Right renal pelvis (tissue), 4 donors: ENCODE data around the gene TRIM46. TPM values are rescaled to one million over a fixed set of nuclear protein-coding genes. Genes with fewer than 3 reads are reported as not detected.
"Not testable (repeated sequence)": the region's sequence is repeated elsewhere in the genome, so short reads cannot be mapped to it uniquely, and the experiment has no call there.

ENCODE experiments used
- DNase-seq, 4 donors: peaks; one replicate each; pipeline ENCODE4 v3.0.0-alpha.2; 2013; ENCODE audit warnings: low read depth in 4 of 4, low spot score in 3 of 4, missing footprints in 1 of 4
- polyA plus RNA-seq, 4 donors: library from polyadenylated mRNA; unstranded; fragments of 120-200 nt; gene quantifications; one replicate each; pipeline ENCODE4 v1.2.1, GENCODE V29; 2013; ENCODE audit not compliant: insufficient read length in 4 of 4

Gene TRIM46
- polyA plus RNA-seq, 4 donors, result 2.7 to 4.1 (median 3.2) TPM

DNA sequence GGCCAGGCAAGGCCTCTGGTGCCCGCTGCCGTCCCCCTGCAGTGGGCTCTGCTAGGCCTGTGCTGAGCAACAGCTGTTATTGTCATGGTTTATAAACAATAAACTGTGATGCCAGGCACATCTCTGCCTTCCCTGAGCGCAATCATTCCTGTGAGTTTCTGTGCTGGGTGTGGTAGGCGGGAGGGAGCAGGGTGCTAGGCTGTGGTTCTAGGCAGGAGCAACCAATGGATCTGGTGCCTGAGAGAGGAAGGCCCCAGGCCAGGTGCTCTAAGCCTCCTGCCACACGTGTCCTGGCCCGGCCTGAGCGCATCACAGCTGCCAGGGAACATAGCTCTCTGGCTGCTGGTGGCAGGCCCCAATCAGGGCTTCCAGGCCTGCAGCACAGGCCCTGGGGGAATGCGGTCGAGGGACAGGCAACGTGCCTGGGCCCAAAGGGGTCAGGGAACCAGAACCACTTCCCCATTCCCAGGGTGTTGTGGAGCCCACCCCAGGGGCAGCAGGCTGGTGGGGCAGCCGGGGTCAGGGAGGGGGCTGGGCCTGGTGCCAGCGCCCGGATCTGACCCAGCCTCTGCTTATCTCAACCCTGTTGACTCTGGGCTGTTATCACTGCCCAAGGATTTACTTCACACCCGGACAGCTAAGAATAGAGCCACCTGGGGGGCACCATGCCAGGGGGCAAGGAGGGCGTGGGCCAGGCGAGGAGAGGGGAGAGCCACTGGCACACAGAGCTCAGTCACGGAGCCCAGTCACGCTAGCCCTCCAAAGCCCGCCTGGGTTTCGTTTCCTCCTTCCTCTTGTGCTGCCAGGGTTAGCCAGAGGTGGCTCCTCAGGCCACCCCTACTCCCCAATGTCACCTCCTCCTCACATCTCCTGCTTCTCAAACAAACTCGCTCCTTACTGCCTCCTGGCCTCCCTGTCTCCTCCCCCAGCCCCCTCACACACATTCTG lies 11.5 kb downstream of the TRIM46 start:
- DNase-seq, result no peak

DNA sequence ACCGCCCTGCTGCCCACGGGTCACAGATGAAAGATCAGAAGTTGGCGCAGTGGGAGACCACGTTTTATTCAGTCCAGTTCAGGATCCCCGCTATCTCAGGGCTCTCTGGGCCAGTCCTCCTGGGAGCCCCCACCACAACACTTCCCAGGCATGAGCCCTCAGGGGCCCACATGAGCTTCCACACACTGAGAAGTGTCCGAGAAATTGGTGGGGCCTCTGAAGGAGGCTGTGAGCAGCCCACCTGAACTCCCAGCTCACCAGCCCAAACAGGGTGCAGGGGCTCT lies 12.1 kb downstream of the TRIM46 start:
- DNase-seq, result no peak

DNA sequence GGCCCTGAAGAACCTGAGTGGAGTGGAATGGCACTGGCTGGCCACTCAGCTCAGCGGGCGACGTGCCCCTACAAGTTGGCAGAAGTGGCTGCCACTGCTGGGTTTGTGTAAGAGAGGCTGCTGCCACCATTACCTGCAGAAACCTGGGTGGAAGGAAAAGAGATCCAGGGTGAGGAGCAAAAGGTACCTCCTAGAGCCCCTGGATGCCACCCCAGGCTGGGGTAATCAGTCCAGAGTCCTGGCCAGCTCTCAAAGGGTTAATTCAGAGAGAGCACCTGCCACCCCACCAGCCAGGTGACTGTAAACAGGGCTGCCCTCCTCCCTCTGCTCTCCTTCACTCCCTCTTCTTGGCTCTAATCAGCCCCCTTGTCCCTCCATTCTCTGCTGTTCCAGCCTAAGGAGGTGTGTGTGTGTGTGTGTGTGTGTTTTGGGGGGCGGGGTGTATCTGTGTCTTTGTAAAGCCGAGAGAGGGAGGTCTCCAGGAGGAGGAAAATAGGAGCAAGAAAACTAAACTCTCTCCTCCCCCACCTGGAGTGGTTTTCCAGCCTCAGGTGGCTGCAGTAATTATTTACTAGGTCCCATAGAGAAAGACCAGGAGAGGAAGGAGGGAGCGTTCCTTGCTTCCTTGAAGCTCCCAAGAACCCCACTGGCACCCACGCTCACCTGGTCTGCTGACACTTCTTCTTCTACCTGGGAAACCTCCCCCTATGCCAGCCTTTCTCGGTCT lies 12.6 kb downstream of the TRIM46 start:
- no peak for DNase-seq

DNA sequence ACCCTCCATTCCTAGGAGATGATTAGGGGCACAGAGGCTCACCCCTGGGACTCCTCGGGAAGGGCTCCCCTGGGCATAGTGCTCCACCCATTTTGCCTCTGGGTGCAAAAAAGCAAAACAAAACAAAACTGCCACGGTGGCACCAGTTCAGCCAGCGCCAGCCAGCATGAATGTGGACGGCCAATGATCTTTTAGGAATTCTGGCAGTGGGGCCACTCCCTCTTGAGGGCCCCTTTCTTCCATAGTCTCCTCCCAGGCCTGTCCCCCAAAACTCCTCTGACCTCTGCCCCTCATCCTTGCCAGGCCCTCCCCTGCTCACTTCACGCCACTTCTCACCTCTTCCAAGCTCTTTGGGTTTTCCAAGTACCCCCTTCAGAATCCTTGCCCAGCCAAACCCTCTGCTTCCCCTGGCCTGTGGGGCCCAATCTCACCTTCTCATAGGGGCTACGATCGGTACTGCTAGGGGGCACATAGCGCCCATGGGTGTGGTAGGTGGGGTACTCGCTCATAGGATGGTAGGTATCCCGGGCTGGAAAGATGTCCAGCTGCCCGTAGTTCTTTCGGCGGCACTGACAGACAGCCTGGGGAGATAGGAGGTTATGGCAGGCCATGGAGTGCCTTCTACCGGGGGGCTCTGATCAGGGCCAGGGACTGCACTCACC lies 13.3 kb downstream of the TRIM46 start:
- DNase-seq, result no peak

DNA sequence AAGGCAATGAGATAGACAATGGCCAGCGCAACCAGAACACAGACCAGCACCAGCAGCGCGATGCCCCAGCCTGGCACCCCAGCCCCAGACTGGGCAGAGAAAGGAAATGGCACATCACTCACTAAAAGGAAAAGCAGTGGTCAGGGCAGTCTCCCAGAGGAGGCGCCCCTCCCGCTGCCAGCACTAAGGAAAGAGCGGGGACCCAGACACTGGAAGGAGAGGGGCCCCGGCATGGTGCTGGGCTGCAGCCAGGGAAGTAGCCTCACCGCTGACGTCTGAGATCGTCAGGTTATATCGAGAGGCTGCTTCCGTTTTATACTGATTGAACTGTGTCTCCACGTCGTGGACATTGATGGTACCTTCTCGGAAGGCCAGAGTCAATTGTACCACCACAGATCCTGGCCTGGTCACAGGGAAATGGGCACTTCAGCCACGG lies 13.8 kb downstream of the TRIM46 start:
- DNase-seq, result no peak

DNA sequence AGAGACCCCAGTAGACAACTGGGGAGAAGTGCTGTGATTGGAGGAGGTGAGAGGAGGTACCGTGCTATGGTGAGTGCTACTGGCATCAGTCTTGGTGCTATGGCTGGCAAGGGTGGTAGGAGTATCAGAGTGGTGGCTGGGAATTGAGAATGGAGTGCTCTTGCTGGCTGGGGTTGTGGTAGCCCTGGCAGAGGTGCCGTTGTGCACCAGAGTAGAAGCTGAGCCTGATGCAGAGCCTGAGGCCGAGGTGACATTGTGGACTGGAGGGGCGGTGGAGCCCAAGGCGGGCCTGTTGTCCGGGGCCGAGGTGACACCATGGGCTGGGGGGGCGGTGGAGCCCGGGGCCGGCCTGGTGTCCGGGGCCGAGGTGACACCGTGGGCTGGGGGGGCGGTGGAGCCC lies 14.6 kb downstream of the TRIM46 start:
- no peak for DNase-seq

DNA sequence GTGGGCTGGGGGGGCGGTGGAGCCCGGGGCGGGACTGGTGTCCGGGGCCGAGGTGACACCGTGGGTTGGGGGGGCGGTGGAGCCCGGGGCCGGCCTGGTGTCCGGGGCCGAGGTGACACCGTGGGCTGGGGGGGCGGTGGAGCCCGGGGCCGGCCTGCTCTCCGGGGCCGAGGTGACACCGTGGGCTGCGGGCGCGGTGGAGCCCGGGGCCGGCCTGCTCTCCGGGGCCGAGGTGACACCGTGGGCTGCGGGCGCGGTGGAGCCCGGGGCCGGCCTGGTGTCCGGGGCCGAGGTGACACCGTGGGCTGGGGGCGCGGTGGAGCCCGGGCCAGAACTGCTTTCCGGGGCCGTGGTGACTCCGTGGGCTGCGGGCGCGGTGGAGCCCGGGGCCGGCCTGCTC lies 16.3 kb downstream of the TRIM46 start:
- not testable (repeated sequence) for DNase-seq

DNA sequence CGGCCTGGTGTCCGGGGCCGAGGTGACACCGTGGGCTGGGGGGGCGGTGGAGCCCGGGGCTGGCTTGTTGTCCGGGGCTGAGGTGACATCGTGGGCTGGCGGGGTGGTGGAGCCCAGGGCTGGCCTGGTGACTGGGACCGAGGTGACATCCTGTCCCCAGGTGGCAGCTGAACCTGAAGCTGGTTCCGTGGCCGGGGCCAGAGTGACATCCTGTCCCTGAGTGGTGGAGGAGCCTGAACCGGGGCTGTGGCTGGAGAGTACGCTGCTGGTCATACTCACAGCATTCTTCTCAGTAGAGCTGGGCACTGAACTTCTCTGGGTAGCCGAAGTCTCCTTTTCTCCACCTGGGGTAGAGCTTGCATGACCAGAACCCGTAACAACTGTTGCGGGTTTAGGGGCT lies 18.3 kb downstream of the TRIM46 start:
- no peak for DNase-seq

DNA sequence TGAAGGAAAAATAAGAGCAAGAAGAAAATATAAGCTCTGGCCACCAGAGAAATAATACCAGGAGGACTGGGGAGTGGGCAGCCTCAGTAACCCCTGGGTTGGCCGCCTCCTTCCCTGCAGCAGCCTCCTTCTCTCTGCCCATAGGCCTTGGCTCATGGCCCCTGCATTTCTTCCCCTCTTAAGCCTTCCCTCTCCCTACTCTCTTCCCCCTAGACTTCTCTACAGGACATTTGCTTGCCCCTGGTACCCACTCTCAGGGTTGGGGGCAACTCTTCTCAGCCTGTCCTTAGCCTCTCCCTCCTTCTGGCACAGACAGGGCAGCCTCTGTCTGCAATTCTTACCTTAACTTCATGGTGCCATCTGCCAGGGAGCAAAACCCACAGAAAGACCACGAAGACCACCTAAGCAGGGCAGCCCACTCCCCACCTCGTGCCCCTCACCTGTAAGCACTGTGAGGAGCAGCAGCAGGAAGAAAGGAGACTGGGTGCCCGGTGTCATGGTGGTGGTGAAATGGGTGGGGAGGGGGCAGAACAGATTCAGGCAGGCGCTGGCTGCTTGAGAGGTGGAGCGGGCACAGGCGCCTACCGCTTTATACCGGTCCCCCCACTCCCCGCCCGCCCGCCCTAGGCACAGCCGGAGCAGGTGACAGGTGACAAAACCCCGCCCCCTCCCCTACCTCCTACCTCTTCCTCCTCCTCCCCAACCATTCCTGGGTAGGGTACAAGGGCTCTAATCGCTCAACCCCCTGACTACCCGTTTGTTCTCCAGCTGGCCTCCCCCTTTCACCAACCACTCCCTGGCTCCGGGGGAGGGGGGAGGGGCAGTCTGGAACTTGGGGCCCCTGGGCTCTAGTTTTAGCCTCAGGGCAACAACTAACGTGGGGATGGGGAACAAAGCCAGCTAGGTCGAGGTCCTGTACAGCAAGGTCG lies 19.0 kb downstream of the TRIM46 start:
- DNase-seq, result no peak

DNA sequence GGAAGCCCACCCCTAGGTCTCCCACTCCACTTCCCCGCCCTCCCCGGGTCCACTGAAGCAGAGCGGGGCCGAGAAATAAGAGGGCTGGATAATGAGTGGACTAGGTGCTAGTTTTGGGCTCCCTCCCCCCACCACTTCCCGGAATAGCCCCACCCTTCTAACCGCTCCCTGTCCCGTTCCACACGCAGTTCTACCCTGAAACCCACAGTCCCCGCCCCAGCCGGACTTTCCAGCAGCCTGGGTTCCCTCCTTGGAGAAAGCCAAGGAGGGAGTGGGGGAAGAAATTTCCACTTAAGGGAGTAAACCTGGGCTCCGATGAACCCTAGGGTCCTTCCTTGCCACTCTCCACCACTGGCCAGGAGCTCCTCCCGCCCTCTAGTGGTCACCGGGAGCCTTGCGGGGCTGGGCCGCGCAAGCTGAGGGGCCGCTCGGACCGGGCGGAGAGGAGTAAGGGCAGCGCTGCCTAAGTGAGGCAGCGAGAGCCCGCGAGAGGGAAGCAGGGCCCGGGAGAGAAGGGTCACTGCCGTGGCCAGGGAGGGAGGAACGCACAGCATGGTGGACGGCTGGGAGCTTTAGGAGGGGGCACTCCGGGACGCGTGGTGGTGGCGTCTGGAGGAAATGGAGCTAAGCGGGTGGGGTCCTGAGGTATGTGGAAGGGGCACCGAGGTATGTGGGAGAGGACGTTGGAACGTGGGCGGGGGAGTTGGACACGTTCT lies 19.8 kb downstream of the TRIM46 start:
- DNase-seq, result peak in 3 of 4 donors; percentile 84 to 91 (median 85)

DNA sequence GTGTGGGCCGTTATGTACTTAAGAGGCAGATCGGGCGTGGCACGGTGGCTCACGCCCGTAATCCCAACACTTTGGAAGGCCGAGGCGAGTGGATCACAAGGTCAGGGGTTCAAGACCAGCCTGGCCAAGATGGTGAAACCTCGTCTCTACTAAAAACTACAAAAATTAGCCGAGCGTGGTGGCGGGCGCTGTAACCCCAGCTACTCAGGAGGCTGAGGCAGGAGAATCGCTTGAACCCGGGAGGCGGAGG lies 20.3 kb downstream of the TRIM46 start:
- not testable (repeated sequence) for DNase-seq

DNA sequence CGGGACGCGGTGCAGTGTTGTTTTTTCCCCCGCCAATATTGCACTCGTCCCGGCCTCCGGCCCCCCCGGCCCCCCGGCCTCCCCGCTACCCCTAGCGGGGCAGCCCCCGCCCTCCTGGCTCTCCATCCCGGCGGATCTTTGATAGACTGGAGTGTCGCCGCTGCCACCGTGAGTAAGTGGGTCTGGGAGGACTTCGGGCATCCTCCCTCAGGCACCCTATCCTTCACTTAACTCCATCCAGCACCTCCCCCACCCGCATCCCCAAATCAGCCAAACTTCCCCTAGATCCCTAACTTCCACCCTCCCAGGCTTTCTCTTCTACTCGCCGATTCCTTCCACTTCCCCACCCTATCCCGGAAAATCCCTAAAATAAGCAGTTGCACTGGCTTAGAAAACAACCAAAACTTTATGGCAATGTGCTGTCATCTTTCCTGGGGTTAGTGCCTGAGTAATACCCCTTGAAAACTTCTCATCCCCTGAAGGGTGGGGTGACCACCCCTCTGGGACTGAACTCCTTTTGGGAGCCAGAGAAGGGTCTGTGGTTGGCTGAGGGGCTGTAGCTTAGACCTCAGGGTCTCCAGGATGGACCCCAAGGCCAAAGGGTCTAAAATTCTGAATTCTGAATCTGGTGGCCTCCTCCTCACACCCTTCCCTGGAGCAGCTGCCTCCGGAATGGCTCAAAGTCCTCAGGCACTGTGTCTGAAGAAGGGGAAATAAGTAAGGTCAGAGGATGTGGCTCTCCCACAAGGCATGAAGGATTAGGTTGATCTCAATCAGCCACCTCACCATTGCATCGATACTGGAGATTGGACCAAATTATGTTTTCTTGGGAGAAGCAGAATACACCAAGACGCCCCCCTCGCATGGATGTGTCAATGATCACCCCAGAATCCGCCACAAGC lies 21.8 kb downstream of the TRIM46 start:
- DNase-seq, result no peak

DNA sequence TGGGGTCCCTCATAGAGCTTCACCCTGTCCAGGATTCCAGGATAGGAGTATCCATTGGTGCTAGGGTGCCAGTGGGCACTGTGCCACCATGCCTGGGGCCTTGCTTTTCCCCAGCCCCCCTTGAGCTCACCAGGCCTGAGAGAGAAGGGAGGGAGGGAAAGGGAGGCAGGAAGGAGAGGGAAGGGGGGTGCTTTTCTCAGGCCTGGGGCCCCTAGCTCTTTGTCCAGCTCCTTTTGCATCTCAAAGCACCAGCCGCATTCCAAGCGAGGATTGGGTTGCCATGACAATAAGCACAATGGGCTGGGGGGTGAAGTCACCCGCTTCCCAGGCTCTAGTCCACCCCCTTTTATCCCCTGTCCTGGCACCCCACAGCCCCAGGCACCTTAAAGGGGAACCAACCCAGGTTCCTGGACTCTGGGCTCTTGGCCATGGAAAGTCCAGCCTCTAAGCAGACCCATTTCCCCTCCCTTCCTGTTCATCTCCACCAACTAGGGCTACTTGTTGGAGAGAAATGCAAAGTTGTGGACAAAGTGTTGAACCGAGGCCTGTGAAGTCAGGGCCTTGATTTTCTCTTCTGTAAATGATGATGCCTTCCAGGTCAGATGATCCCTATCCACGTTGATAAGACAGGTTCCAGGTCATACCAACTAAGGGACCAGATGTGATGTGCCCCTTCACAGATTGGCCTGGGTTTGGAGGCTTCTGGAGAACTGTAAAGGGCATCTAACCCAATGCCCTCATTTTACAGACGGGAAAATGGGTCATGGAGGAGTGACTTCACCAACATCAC lies 22.6 kb downstream of the TRIM46 start:
- DNase-seq, result no peak

DNA sequence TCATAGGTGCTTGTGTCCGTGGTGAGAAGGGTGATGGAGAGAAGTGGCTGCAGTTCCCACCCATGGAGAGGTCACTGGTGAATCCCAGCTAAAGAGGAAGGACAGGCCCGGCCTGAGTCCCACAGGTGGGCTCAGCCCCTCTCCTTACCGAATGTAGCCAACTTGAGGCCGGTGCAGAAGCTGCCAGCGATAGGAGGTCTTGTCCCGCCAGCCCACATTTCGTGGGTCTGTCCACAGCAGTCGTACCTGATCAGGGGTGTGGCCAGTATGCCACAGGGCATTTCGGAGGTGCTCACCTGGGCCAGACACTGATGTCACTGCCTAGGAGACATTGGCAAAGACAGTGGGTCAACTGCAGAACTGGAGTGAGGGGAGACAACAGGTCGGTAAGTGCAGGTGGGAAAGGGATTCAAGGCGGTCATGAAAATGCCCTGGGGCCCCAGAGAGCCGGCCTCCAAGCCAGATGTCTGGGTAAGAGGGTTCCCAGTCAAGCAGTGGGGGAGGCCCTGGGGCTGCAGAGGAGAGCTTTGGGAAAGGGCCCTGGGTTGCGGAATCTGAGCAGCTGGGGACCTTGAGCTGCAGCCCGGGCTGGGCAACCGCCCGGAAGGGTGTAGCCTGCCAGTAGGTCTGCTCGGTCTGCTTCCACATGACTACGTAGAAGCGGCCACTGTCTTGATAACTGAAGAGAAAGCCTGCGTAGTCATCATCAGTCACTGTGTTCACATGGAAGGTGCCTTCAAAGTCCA lies 23.4 kb downstream of the TRIM46 start:
- no peak for DNase-seq

DNA sequence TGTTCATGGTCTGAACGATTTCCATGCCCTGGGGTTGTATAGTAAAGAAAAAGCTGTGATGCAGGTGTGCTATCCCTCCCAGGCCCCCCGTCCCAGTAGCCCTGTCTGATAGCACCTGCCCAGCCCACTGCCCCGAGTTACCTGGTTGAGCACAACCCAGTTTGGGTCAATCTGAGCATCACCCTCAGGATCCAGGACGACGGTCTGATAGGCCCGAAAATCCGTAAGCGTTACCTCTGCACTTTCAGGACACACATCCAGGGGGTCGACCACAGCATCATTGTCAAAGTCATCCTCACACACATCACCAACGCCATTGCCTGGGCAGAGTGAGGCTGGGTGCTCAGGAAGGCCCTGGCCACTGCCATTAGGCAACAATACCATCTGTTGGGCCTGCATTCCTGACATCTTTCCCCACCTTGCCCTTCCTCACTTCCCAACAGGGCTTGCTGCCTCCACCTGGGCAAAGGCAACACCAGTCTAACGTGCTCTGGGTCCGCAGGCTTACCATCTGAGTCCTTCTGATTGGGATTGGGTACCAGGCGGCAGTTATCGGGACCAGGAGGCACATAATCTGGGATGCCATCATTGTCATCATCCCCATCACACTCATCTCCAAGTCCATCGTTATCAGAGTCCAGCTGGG lies 24.4 kb downstream of the TRIM46 start:
- no peak for DNase-seq

DNA sequence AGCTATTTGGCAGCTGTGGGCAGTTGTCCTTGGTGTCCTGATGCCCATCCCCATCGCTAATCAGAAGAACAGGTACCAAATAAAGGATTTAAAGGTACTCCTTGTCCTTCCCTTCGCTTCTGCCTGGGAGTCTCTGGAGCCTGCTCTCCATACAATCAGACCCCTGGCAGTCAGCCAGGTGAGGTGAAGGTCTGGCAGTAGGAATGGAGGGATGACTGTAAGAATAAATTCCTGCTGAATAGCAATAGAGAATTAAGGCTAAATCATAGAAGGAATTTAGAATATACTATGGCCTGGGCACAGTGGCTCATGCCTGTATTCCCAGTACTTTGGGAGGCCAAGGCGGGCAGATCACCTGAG lies 24.9 kb downstream of the TRIM46 start:
- DNase-seq, result no peak

DNA sequence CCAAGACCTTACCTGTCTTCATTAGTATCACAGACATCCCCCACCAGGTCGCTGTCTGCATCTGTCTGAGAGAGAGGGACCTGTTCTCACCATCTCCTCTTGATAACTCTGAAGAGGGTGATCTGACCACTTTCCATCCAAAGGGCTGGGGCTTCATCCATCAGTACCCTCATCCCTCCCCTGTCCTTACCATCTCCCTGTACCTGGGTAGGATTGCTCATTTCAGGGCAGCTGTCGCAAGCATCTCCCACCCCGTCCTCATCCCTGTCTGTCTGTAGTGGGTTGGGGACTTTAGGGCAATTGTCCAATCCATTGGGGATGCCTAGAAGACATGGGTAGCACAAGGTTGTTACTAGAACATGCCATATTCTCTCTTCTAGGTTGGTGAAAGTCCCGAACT lies 26.1 kb downstream of the TRIM46 start:
- DNase-seq, result no peak
